SIG-M5 treated with dmso at 0.1 percent for 504 hours (cell line): Measurements from ENCODE around the gene SMYD3.

Experiments used
- DNase-seq: peaks from one replicate; lab custom pipeline; 2025; ENCODE audit not compliant: unreplicated experiment; lab: John Stamatoyannopoulos, UW

The SMYD3 gene

GRCh38 chr1:245859493-245860114 lies 647.5 kb downstream of the SMYD3 start:
- DNase-seq = no peak

DNA sequence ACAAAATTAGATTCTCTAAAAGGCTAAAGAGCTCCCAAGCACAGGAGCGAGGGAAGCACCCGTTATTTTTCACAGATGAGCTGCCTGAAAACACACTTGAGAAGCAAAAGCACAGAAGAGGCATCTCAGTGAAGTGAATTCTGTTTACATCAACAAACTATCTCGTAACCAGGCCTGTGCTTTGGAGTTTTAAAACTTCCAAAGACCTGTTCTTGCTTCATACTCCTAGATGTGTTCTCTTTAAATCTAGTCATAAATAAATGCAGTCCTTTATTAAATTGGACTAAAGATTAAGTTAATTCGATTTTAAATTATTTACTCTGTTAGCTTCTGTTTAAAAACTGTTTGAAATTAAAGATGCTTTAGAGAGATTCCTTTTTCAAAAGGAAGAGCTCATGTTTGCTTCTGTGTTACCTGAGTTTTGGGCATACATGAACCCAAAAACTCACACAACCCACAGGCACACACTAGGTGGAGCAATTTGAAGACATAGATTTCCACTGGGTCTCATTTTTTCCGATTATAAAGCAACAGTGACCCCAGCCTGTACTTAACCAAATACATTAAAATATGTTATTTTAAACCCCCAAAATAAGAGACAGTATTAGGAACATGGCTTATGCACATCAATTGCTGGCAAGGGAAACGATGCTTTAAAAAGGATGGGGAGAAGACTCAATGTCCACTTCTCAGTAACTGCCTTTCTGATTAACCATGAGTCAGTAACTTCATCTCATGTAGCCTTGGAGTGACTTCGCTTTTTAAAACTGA lies 648.2 kb downstream of the SMYD3 start:
- DNase-seq = no peak

DNA sequence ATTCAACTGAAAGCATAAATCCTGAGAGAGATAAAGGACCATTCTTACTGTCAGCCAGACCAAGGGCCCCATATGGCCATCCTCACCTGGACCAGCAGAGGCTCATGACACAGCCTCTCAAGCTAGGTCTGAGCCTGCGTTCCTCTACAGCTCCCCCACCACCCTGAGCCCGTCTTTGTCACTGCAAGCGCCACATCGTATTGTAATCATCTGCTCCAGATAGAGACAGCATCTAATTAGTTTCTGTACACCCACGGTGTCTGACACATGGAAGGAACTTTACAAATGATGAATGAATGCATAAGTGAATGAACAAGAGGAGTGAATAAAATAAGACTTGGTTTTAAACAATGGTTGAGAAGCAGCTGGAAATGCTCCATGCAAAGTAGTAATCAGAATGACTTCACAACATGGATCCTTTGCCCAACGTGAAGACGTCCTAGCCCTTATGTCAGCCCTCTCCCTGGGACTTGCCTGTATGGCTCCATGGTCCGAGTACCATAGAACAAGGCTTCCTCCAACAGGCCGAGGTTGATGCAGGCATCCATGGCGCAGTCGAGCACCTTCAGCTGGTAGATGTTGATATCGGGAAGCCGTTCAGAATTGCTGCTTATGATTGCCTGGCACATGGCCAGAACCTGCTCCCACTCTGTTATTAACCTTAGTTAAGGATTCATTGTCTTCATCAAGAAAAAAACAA lies 648.9 kb downstream of the SMYD3 start:
- DNase-seq = no peak

DNA sequence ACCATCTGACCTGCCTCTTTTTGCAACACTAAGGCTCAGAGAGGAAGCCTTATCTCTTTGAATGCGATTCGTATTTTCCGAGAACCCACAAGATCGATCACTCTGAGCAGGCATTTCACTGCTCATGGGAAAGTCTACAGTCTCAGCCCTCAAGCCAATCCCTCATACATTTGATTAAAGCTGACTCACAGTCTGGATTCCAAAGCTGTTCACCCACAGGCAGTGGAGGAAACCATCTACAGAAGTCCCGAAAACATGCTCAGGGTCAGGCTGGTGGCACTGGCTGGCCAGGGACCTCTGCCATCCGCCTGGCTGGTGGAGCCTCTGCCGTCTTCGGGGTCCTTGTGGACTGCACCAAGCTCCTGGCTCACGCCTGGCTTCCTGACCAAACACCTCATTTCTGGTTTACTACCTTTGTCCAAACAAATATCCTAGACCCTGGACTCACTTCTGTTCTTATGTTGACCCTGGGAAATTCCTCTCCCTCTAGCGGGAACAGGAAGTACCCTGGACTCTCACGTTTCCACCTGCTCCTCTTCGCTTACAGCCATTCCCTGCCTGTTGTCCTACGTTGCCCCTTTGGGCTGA lies 650.0 kb downstream of the SMYD3 start:
- no peak for DNase-seq

- DNase-seq = no peak
These were observed 651.0 kb downstream of the SMYD3 start for GRCh38 chr1:245855846-245856730.

DNA sequence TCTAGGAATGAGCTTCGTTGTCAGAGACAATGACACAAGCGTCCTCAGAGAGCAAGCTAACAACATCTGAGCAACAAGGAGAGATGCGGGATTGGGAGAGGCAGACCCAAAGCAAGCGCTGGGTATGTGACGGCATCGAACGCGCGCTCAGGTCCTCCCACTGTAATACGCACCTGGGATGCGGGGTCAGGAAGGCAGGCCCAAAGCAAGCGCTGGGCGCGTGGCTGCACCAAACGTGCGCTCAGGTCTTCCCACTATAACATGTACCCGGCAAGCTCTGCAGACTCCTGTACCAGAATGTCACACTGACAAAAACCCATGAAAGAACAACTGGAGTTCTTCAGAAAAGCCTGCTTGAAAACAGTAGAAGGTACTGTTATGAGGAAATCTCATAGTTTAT lies 653.8 kb downstream of the SMYD3 start:
- DNase-seq = no peak

GRCh38 chr1:245843101-245843500 lies 664.0 kb downstream of the SMYD3 start:
- DNase-seq = no peak

- DNase-seq = no peak
These were observed 665.0 kb downstream of the SMYD3 start for GRCh38 chr1:245842106-245842505.

GRCh38 chr1:245840971-245841370 lies 666.1 kb downstream of the SMYD3 start:
- DNase-seq = no peak

DNA sequence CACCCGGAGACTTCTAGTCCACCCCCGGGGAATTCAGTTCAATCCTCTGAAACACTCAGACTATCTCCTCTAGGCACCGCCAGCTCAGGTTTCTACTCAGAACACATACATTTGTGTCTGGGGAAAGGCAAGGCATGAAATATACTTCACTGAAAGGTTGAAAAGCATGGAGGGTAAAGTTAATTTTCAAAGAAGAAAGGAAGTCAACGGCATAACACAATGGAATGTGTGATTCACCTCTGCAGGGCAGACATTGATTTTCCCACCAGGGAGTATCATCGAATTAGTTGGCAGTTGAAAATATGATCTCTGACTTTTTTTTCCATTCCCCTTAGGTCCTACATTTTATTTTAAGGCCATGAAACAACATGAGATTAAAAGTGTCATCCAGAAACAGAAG lies 669.4 kb downstream of the SMYD3 start:
- no peak for DNase-seq

GRCh38 chr1:245835386-245835785 lies 671.7 kb downstream of the SMYD3 start:
- no peak for DNase-seq

GRCh38 chr1:245834002-245834401 lies 673.1 kb downstream of the SMYD3 start:
- no peak for DNase-seq

DNA sequence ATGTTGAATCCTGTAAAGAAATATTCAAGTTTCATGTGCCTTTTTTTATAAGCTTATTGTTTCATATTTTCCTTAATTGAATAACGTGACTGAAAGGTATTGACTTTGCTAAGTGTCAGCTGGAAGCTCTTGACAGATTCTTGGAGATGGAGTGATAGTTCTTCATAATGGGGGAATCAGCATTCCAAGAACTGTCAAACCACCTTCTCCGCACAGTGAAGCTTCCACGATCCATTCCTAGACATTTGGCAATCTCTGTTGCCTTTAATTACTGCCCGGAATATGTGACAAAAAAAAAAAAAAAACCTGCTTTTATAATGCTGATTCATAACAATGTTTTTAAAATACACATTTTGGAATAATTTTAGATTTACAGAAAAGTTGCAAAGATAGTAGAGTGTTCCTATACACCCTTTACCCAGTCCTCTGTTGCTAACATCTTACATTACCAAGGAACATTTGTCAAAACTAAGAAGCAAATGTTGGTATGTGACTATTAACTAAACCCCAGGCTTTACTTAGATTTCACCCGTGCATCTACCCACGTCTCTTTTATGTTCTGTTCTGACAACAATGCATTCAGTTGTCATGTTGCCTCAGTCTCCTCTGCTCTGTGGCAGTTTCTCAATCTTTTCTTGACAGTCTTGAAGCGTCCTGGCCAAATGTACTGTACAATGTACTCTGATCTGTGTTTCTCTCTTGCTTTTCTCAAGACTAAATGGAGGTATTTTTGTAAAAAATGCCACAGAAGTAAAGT lies 674.1 kb downstream of the SMYD3 start:
- no peak for DNase-seq

GRCh38 chr1:245831518-245831917 lies 675.6 kb downstream of the SMYD3 start:
- no peak for DNase-seq

DNA sequence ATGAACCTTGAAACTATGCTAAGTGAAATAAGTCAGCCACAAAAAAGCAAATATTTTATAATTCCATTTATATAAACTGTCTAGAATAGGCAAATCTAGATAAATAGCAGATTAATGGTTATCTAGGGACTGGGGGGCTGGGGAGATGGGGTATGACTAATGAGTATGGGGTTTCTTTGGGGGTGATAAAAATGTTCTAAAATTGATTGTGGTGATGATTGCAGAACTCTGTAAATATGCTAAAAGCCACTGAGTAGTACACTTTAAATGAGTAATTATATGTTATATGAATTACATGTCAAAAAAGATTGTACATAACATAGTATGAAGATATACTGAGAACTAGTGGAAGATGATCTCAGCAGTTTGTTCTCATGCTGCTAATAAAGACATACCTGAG lies 677.3 kb downstream of the SMYD3 start:
- no peak for DNase-seq

DNA sequence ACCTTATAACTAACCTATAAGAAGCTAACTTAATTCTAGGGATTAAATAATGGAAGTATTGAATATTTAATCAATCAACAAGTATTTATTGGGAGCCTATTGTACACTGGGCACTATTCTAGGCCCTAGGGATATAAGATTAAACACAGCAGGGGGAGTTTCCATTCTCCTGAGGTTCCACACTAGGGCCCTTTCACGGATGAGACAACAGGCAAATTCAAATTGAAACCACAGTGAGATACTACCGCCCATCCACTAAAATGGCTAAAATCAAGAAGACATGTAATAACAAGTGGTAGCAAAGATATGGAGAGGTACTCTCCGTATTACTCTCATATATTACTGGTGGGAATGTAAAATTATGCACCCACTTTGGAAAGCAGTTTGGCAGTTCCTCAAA lies 677.9 kb downstream of the SMYD3 start:
- no peak for DNase-seq

DNA sequence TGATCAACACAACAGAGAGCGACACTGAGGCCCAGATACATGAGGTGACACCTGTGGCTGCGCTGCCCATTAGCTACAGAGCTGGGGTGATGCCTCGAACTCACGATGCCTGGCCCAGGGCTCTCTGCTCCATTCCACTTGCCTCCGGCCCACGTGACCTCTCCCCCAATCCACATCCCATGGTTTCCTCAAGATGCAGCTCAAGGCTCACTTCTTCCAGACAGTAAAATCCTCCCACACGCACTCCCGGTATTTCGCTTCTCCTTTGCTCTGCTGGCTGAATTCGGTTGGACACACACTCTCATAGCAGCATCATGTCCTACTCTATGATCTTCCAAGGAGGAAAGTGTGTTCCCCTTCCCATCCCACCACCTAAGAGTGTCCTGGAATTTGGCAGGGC lies 679.8 kb downstream of the SMYD3 start:
- no peak for DNase-seq

DNA sequence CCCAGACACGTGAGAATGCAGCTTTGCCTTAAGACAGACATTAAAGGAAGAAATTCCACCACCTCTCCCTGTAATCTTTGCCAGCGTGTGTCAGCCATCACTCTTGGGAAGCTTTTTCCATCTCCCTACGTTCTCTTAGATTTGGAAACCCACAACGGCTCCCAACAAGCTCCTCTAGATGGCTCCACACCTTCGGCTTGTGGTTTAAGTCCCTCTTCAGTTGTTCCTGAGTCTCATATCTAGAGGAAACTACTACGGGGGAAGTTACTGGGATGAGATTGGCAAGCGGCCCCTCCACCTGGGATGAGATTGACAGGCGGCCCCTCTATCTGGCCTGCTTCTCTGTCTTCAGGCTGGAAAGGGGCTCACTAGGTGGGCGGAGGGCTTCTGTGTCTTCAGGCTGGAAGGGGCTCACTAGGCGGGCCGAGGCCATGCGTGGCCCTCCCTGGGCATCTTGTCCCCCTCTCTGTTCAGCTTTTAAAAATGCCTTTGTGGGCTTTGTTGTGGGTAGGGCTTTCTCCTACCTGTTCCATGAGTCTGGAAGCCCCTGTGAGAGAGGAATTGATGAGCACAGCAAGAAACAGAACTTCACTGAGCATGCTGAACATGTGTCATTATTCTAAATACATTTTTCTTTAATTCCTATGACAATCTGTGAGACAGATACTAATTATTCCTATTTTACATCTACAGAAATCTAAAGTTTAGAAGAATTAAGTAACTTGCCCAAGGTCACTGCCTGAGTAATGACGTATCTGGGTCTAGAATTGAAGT lies 681.8 kb downstream of the SMYD3 start:
- no peak for DNase-seq

DNA sequence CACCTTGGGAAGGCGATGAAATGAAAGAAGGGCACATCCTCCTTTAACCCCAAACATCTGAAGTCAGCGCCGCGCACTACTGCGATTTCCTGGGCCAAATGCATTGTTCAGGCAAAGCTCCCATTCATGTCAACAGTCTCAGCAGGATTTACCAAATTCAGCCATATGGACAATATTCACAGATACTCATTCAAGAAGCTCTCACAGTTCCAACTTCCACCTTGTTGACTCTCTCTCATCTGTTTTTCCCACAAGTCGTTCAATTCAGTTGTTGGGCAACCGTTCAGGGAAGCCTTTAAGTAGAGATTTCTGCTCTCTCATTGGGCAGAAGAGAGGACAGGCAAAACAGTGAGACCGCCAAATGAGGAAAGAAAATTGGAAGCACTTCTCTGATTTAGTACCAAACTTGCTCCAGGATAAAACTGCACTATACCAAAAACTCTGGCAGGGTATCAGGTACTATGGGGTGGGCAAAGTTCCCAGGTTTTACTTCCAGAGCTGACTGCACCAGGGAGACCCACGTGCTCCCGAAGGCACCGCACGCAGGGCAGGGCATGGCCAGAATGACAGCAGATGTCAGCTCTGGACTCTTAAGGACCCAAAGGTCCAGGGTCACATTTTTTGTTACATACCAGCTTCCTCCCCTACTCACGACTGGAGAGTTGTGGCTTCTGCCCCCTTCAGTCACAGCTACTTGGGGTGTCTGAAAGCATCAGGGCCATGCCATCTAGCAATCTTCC lies 683.5 kb downstream of the SMYD3 start:
- DNase-seq = no peak
